Mucosa of descending colon (tissue), 3 donors: Measurements from ENCODE around the gene IFI27L1. TPM values are rescaled to one million over a fixed set of nuclear protein-coding genes. Genes with fewer than 3 reads are reported as not detected.

Experiments
- ATAC-seq: fragments of 200-7000 bp; cut with Tn5 transposase; one replicate; pipeline ENCODE4 v1.9.1; 2020; ENCODE audit warnings: mild to moderate bottlenecking, moderate library complexity
- DNase-seq, 3 donors: peaks; one replicate each; pipeline ENCODE4 v3.0.0-alpha.2; 2020
- H3K36me3 ChIP-seq: fragments of 200-600 bp; one replicate; pipeline ENCODE4 v1.8.0; 2021; ENCODE audit warnings: low read depth, mild to moderate bottlenecking
- H3K4me1 ChIP-seq: fragments of 200-600 bp; one replicate; pipeline ENCODE4 v1.8.0; 2021; ENCODE audit warnings: low read depth, mild to moderate bottlenecking
- H3K4me3 ChIP-seq: fragments of 200-600 bp; one replicate; pipeline ENCODE4 v1.8.0; 2021; ENCODE audit warnings: mild to moderate bottlenecking
- H3K9me3 ChIP-seq: fragments of 200-600 bp; one replicate; pipeline ENCODE4 v1.8.0; 2021; ENCODE audit warnings: mild to moderate bottlenecking
- CTCF ChIP-seq: fragments of 200-600 bp; IDR thresholded peaks from one replicate; pipeline ENCODE4 v1.8.0; 2022; ENCODE audit warnings: antibody characterized with exemption, mild to moderate bottlenecking
- intact Hi-C, 2 donors: fragments of 100-400 bp; cut with DNase I in 1 of 2; cut with micrococcal nuclease in 1 of 2; formaldehyde crosslinking; loops; one replicate each; pipeline versions ENCODE4 v1.11.0 to v1.11.1; 2022; cut with DNase I, micrococcal nuclease
- total RNA-seq, 3 donors: library from RNA; stranded (reverse); fragmentation: NEBNext Ultra II Directional in 2 of 3; extraction: Animal tissue kit (Norgen Biotek cat#: 25700) in 2 of 3; gene quantifications; one replicate each; pipeline versions ENCODE4 v1.2.1 to v1.2.4, GENCODE V29; 2021 to 2023
- donor health status: DM: no; HTN: no; CAD: no; lungs with moderate emphysema.
- donor health status: DM: no; HTN: no; CAD: no.
- donor health status: DM: no; HTN: yes; CAD: no.

IFI27L1 gene
- total RNA-seq, 3 donors from 2014 or later: 19.9 to 29.9 (median 20.6) TPM

DNA sequence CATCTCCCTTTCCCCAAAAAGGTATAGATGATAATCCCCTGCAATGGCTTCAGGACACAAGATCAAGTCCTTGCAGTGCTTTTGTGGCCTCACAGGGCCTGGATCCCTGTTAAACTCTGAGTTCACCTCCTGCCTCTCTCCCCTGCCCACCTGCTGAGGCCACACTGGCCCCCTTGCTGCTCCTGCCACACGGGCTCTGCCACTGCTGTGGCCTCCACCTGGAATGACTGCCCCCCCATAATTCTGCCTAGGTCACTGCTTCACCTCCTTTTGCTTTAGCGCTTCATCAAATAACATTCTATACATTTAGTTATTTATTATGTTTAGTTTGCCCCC is 28.8 kb downstream of the IFI27L1 start:
- intact Hi-C loops: loop anchor here in 1 of 2 donors (2.0 kb wide), 1 partner anchor 29 kb away; the partner anchor contains the start of genes DDX24 and IFI27L1
- DNase-seq: no peak

GRCh38 chr14:94110552-94111181 is 29.6 kb downstream of the IFI27L1 start, which contains the start of gene IFI27:
IFI27 (plus strand) TSS chr14:94110736.
- no peaks in the 10 kb centered on the region for H3K36me3 ChIP-seq
- DNase-seq (peak; percentile 67 to 83 (median 72)), ATAC-seq (peak; percentile 83)
- H3K4me3 ChIP-seq: peak within 1 kb of the TSS; percentile 1
- H3K9me3 ChIP-seq: no peaks in the 10 kb centered on the region
- H3K4me1 ChIP-seq: peaks cover 25% of the 10 kb centered on the region
- no peak for TF ChIP-seq CTCF
- intact Hi-C loops: loop anchor here in 1 of 2 donors (2.0 kb wide), 1 partner anchor 30 kb away; the partner anchor contains the start of genes DDX24 and IFI27L1

More for the DNA sequence above, 28.8 kb downstream of the IFI27L1 start:
- no peaks in the 10 kb centered on the region for H3K36me3 ChIP-seq
- peaks cover 24% of the 10 kb centered on the region for H3K4me1 ChIP-seq
- no peak for TF ChIP-seq CTCF
- no peak for ATAC-seq
- H3K9me3 ChIP-seq: no peaks in the 10 kb centered on the region
- H3K4me3 ChIP-seq: no peak overlapping the region

- H3K4me3 ChIP-seq: no peak overlapping the region
- TF ChIP-seq CTCF: no peak
These were observed 30.4 kb downstream of the IFI27L1 start for GRCh38 chr14:94111276-94112095.

GRCh38 chr14:94112513-94113063 is 31.5 kb downstream of the IFI27L1 start:
- DNase-seq (peak in 2 of 3 donors; percentile 53 to 62), ATAC-seq (peak; percentile 27)
- H3K36me3 ChIP-seq: no peaks in the 10 kb centered on the region
- intact Hi-C loops: no loop called here
- H3K4me3 ChIP-seq: no peak overlapping the region
- H3K9me3 ChIP-seq: no peaks in the 10 kb centered on the region
- H3K4me1 ChIP-seq: peaks cover 25% of the 10 kb centered on the region
- TF ChIP-seq CTCF: no peak

More at GRCh38 chr14:94111276-94112095, 30.4 kb downstream of the IFI27L1 start:
- ATAC-seq (peak; percentile 2), DNase-seq (peak in 1 of 3 donors; percentile 40)
- no peaks in the 10 kb centered on the region for H3K9me3 ChIP-seq
- intact Hi-C loops: loop anchor here in 1 of 2 donors (2.0 kb wide), 1 partner anchor 31 kb away; the partner anchor contains the start of genes DDX24 and IFI27L1
- peaks cover 25% of the 10 kb centered on the region for H3K4me1 ChIP-seq
- no peaks in the 10 kb centered on the region for H3K36me3 ChIP-seq

DNA sequence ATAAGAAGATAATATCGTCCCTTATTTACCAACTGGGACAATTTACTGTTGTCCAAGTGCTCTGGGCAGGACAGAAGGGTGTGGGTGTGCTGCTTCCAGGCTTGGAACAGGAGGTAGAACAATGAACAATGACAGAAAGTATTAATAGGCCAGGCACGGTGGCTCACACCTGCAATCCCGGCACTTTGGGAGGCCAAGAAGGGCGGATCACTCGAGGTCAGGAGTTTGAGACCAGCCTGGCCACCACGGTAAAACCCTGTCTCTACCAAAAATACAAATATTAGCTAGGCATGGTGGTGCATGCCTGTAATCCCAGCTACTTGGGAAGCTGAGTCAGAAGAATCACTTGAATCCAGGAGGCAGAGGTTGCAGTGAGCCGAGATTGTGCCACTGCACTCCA is 32.0 kb downstream of the IFI27L1 start:
- H3K36me3 ChIP-seq: no peaks in the 10 kb centered on the region
- H3K4me3 ChIP-seq: no peak overlapping the region
- DNase-seq: no peak
- ATAC-seq: peak; percentile 30
- intact Hi-C loops: no loop called here
- no peaks in the 10 kb centered on the region for H3K9me3 ChIP-seq
- TF ChIP-seq CTCF: no peak
- peaks cover 25% of the 10 kb centered on the region for H3K4me1 ChIP-seq
